CD14-positive monocyte (primary cell): ENCODE results near the gene MPST. TPM values are rescaled to one million over a fixed set of nuclear protein-coding genes. Genes with fewer than 3 reads are reported as not detected.
A peak's percentile ranks its signal among the peaks of the same experiment; 100 is the strongest.

ENCODE experiments used
- DNase-seq, 3 donors: peaks; one replicate each; pipeline ENCODE4 v3.0.0-alpha.2; 2011 to 2022
- H2AFZ ChIP-seq: 2 replicates; pipeline ENCODE4 v1.6.0; 2012; ENCODE audit warnings: mild to moderate bottlenecking, low read depth, low read length, inconsistent platforms; ENCODE audit not compliant: insufficient read depth, poor library complexity, severe bottlenecking
- H3K27ac ChIP-seq, 2 donors: 1 replicate in 1 of 2; 2 replicates in 1 of 2; pipeline ENCODE4 v1.5.1; 2012 to 2013; ENCODE audit warnings: low read length in 2 of 2, control low read depth in 1 of 2, inconsistent platforms in 1 of 2, low read depth in 1 of 2, mild to moderate bottlenecking in 1 of 2
- H3K27me3 ChIP-seq, 2 donors: one replicate each; pipeline versions ENCODE4 v1.6.0 to v1.6.1; 2011 to 2013; ENCODE audit warnings: low read length in 2 of 2; ENCODE audit not compliant: control insufficient read depth in 2 of 2, insufficient read depth in 2 of 2
- H3K36me3 ChIP-seq, 2 donors: replicated peaks in 1 of 2; 1 replicate in 1 of 2; 2 replicates in 1 of 2; pipeline versions ENCODE4 v1.5.1 to v1.6.1; 2012 to 2013; ENCODE audit warnings: low read length in 2 of 2, control low read depth in 1 of 2, inconsistent platforms in 1 of 2, mild to moderate bottlenecking in 1 of 2; ENCODE audit not compliant: insufficient read depth in 2 of 2, control insufficient read depth in 1 of 2
- H3K4me1 ChIP-seq, 2 donors: 1 replicate in 1 of 2; 2 replicates in 1 of 2; pipeline versions ENCODE4 v1.5.1 to v1.6.1; 2012 to 2013; ENCODE audit warnings: low read length in 2 of 2, control low read depth in 1 of 2, inconsistent platforms in 1 of 2, mild to moderate bottlenecking in 1 of 2, moderate library complexity in 1 of 2; ENCODE audit not compliant: insufficient read depth in 2 of 2, control insufficient read depth in 1 of 2
- H3K4me2 ChIP-seq: replicated peaks from 2 replicates; pipeline ENCODE3; 2012; ENCODE audit warnings: low read length, moderate library complexity, mild to moderate bottlenecking; ENCODE audit not compliant: poor library complexity, severe bottlenecking; ENCODE audit errors: extremely low read depth
- H3K4me3 ChIP-seq, 3 experiments: fragments of 200-600 bp in 1 of 3; sonication (generic) in 1 of 3; replicated peaks in 1 of 3; 1 replicate in 2 of 3; 2 replicates in 1 of 3; pipeline ENCODE4 v1.5.1; 2011 to 2013; ENCODE audit warnings: low read length in 3 of 3, mild to moderate bottlenecking in 3 of 3, control low read depth in 2 of 3, low read depth in 2 of 3, inconsistent platforms in 1 of 3, moderate library complexity in 1 of 3
- H3K79me2 ChIP-seq: 2 replicates; pipeline ENCODE4 v1.6.0; 2012; ENCODE audit warnings: mild to moderate bottlenecking, control low read depth, inconsistent platforms, low read length, moderate library complexity; ENCODE audit not compliant: insufficient read depth
- H3K9ac ChIP-seq: 2 replicates; pipeline ENCODE4 v1.6.0; 2017; ENCODE audit warnings: low read length, mild to moderate bottlenecking; ENCODE audit not compliant: insufficient read depth, poor library complexity, severe bottlenecking
- H3K9me3 ChIP-seq, 2 donors: replicated peaks in 1 of 2; 1 replicate in 1 of 2; 2 replicates in 1 of 2; pipeline versions ENCODE4 v1.5.1 to v1.6.1; 2012 to 2013; ENCODE audit warnings: low read length in 2 of 2, control low read depth in 1 of 2; ENCODE audit not compliant: control insufficient read depth in 1 of 2, insufficient read depth in 1 of 2
- H4K20me1 ChIP-seq: 2 replicates; pipeline ENCODE4 v1.6.0; 2012; ENCODE audit warnings: mild to moderate bottlenecking, low read length, control low read depth, moderate library complexity; ENCODE audit not compliant: insufficient read depth
- H3K27ac Mint-ChIP-seq, 7 donors: one replicate each; pipeline ENCODE4 v1.8.0; 2020; ENCODE audit warnings: mild to moderate bottlenecking in 7 of 7, mixed read lengths in 7 of 7, moderate library complexity in 6 of 7, inconsistent platforms in 2 of 7
- H3K27me3 Mint-ChIP-seq, 3 donors: one replicate each; pipeline ENCODE4 v1.8.0; 2021 to 2022; ENCODE audit warnings: low read depth in 3 of 3, mild to moderate bottlenecking in 3 of 3, mixed read lengths in 3 of 3, moderate library complexity in 3 of 3, inconsistent platforms in 1 of 3
- H3K36me3 Mint-ChIP-seq, 2 donors: one replicate each; pipeline ENCODE4 v1.8.0; 2020; ENCODE audit warnings: mixed read lengths in 2 of 2, inconsistent platforms in 1 of 2, mild to moderate bottlenecking in 1 of 2
- H3K4me1 Mint-ChIP-seq: one replicate; pipeline ENCODE4 v1.8.0; 2020; ENCODE audit warnings: mild to moderate bottlenecking, mixed read lengths
- H3K4me3 Mint-ChIP-seq, 2 donors: one replicate each; pipeline ENCODE4 v1.8.0; 2020; ENCODE audit warnings: mild to moderate bottlenecking in 2 of 2, mixed read lengths in 2 of 2, moderate library complexity in 1 of 2
- H3K9me3 Mint-ChIP-seq, 7 donors: one replicate each; pipeline ENCODE4 v1.8.0; 2020 to 2022; ENCODE audit warnings: mixed read lengths in 7 of 7, mild to moderate bottlenecking in 6 of 7, moderate library complexity in 6 of 7, inconsistent platforms in 2 of 7
- CTCF ChIP-seq: fragments of 200-600 bp; IDR thresholded peaks from one replicate; pipeline ENCODE4 v1.8.0; 2022; ENCODE audit warnings: antibody characterized with exemption, mild to moderate bottlenecking
- WGBS: methylation state at CpG from one replicate; pipeline ENCODE4 v1.1.5; 2013; ENCODE audit warnings: missing lambda C conversion rate; ENCODE audit not compliant: insufficient coverage; 5-methylcytosine and 5-hydroxymethylcytosine counted together
- intact Hi-C, 2 donors: fragments of 100-400 bp; cut with micrococcal nuclease; formaldehyde crosslinking; loops; one replicate each; pipeline versions ENCODE4 v1.15.0 to v1.15.1; 2023
- polyA plus RNA-seq, 3 donors: library from polyadenylated mRNA; depleted of rRNA in 1 of 3; unstranded in 2 of 3; stranded (reverse) in 1 of 3; fragments of 300-500 nt in 2 of 3; fragments of >200 nt in 1 of 3; fragmentation: Illumina TruSeq in 2 of 3; gene quantifications; 1 replicate in 2 of 3; 2 replicates in 1 of 3; pipeline ENCODE4 v1.2.3, GENCODE V29; 2012 to 2021

MPST gene
- polyA plus RNA-seq, 3 donors, result 27.9 to 53.7 (median 51.2) TPM

GRCh38 chr22:37069719-37070118, 50.2 kb downstream of the MPST start:
- Mint-ChIP-seq H3K9me3 (peaks cover 0 to 5% (median 0%) of the 10 kb centered on the region in 7 donors), H3K27me3 (peaks cover 26 to 36% (median 36%) of the 10 kb centered on the region in 3 donors), H3K4me3 (peak overlapping the region in 1 of 2 donors; percentile 13), H3K4me1 (no peaks in the 10 kb centered on the region), H3K27ac (no peak overlapping the region), H3K36me3 (no peaks in the 10 kb centered on the region)
- H3K4me3 ChIP-seq, result no peak overlapping the region
- no peaks in the 10 kb centered on the region for H3K9me3 ChIP-seq
- no peak overlapping the region for H2AFZ ChIP-seq
- H3K27ac ChIP-seq, result no peak overlapping the region
- no peak overlapping the region for H3K4me2 ChIP-seq
- 80% methylated on average over 9 of the region's 9 CpGs for WGBS
- no peak for DNase-seq
- intact Hi-C loops, result no loop called here
- H3K27me3 ChIP-seq, result peaks cover 10 to 36% of the 10 kb centered on the region in 2 donors
- H3K9ac ChIP-seq, result no peak overlapping the region
- no peaks in the 10 kb centered on the region for H3K36me3 ChIP-seq
- H3K4me1 ChIP-seq, result no peaks in the 10 kb centered on the region
- no peak for TF ChIP-seq CTCF
- H4K20me1 ChIP-seq, result no peaks in the 10 kb centered on the region
- no peaks in the 10 kb centered on the region for H3K79me2 ChIP-seq

- Histone ChIP-seq H3K36me3 (no peaks in the 10 kb centered on the region), H4K20me1 (no peaks in the 10 kb centered on the region), H3K4me1 (no peaks in the 10 kb centered on the region), H3K9me3 (no peaks in the 10 kb centered on the region), H3K27me3 (peaks cover 10 to 36% of the 10 kb centered on the region in 2 donors), H3K27ac (no peak overlapping the region), H3K4me3 (no peak overlapping the region), H2AFZ (no peak overlapping the region), H3K9ac (no peak overlapping the region), H3K79me2 (no peaks in the 10 kb centered on the region), H3K4me2 (no peak overlapping the region)
- Mint-ChIP-seq H3K27ac (no peak overlapping the region), H3K36me3 (no peaks in the 10 kb centered on the region), H3K9me3 (peaks cover 0 to 5% (median 0%) of the 10 kb centered on the region in 7 donors), H3K4me3 (peak overlapping the region in 1 of 2 donors; percentile 13), H3K27me3 (peaks cover 26 to 36% (median 33%) of the 10 kb centered on the region in 3 donors), H3K4me1 (no peaks in the 10 kb centered on the region)
- no peak for TF ChIP-seq CTCF
- DNase-seq, result no peak
- 86% methylated on average over 6 of the region's 8 CpGs for WGBS
- intact Hi-C loops, result no loop called here
Measured at GRCh38 chr22:37070334-37070733, 50.8 kb downstream of the MPST start.
